ENCODE results near the gene RSPO1.

RSPO1 gene

GRCh38 chr1:37622131-37622530 is 12.6 kb downstream of the RSPO1 start:
- no peak for TF ChIP-seq CTCF (IDR thresholded peaks at IDR 0.05; ENCODE audit: control insufficient read depth, insufficient read depth, low read depth, low read length, missing control alignments)
- no peak overlapping the region for H3K4me3 ChIP-seq (ENCODE audit: control insufficient read depth, low read depth, low read length)
- DNase-seq (ENCODE audit: low read depth), result no peak

GRCh38 chr1:37621326-37621870 is 13.3 kb downstream of the RSPO1 start:
- DNase-seq (ENCODE audit: low read depth), result peak; percentile 17
- TF ChIP-seq CTCF (IDR thresholded peaks at IDR 0.05; ENCODE audit: control insufficient read depth, insufficient read depth, low read depth, low read length, missing control alignments), result no peak
- no peak overlapping the region for H3K4me3 ChIP-seq (ENCODE audit: control insufficient read depth, low read depth, low read length)

DNA sequence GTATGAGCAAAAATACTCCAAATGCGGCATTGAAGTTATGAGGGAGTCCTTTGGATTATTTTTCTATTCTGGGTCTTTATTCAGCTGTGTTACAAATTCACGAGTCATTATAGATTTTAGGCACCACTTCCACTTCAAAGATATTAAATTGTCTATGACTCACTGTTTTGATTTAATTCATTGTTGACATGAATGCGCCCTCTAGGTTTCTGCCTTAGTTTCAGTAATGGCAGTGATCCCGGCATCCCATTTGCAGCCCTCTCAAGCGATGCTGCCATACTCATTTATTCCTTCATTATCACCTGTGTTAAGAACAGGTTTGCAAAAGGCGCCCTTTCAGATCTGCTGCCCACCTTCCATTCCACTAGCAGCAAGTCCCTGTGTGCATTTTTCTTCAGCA is 14.0 kb downstream of the RSPO1 start:
- DNase-seq (ENCODE audit: low read depth), result no peak
- no peak for TF ChIP-seq CTCF (IDR thresholded peaks at IDR 0.05; ENCODE audit: control insufficient read depth, insufficient read depth, low read depth, low read length, missing control alignments)
- no peak overlapping the region for H3K4me3 ChIP-seq (ENCODE audit: control insufficient read depth, low read depth, low read length)

GRCh38 chr1:37616330-37616729 is 18.4 kb downstream of the RSPO1 start:
- DNase-seq (ENCODE audit: low read depth), result no peak
- H3K4me3 ChIP-seq (ENCODE audit: control insufficient read depth, low read depth, low read length), result no peak overlapping the region
- no peak for TF ChIP-seq CTCF (IDR thresholded peaks at IDR 0.05; ENCODE audit: control insufficient read depth, insufficient read depth, low read depth, low read length, missing control alignments)

- no peak overlapping the region for H3K4me3 ChIP-seq (ENCODE audit: control insufficient read depth, low read depth, low read length)
- no peak for DNase-seq (ENCODE audit: low read depth)
- no peak for TF ChIP-seq CTCF (IDR thresholded peaks at IDR 0.05; ENCODE audit: control insufficient read depth, insufficient read depth, low read depth, low read length, missing control alignments)
Observed at GRCh38 chr1:37614105-37614504, 20.6 kb downstream of the RSPO1 start.

GRCh38 chr1:37612186-37612585 is 22.5 kb downstream of the RSPO1 start:
- H3K4me3 ChIP-seq (ENCODE audit: control insufficient read depth, low read depth, low read length), result no peak overlapping the region
- TF ChIP-seq CTCF (IDR thresholded peaks at IDR 0.05; ENCODE audit: control insufficient read depth, insufficient read depth, low read depth, low read length, missing control alignments), result no peak
- DNase-seq (ENCODE audit: low read depth), result no peak

- no peak for TF ChIP-seq CTCF (IDR thresholded peaks at IDR 0.05; ENCODE audit: control insufficient read depth, insufficient read depth, low read depth, low read length, missing control alignments)
- no peak for DNase-seq (ENCODE audit: low read depth)
- no peak overlapping the region for H3K4me3 ChIP-seq (ENCODE audit: control insufficient read depth, low read depth, low read length)
Observed at GRCh38 chr1:37609994-37610393, 24.7 kb downstream of the RSPO1 start.
